HG02884 (cell line): ENCODE measurements around the gene BRCA2.

Experiments used
- ATAC-seq: cut with Tn5 transposase; IDR thresholded peaks from one replicate; pipeline ENCODE4 v1.9.1; 2021; ENCODE audit warnings: mild to moderate bottlenecking, moderate library complexity; ENCODE audit not compliant: unreplicated experiment

Gene BRCA2

GRCh38 chr13:32378012-32378411 is 62.7 kb downstream of the BRCA2 start:
- ATAC-seq, result no peak

DNA sequence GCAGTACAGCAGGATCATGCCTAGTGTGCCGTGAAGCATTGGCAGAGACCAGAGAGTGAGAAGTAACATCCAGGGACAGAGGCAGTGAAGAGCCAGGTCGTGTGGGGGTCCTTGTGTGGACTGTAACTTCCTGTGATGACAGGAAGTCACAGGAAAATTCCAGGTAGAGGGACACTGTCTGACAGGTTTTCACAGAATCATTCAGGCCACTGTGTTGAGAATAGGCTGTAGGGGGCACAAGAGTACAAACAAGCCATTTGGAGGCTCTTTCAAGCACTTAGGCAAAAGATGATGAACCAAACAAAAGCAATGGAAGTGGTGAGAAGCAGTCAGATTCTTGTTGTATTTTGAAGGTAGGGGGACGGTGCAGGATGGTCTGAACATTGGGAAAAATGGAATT is 66.2 kb downstream of the BRCA2 start:
- no peak for ATAC-seq

DNA sequence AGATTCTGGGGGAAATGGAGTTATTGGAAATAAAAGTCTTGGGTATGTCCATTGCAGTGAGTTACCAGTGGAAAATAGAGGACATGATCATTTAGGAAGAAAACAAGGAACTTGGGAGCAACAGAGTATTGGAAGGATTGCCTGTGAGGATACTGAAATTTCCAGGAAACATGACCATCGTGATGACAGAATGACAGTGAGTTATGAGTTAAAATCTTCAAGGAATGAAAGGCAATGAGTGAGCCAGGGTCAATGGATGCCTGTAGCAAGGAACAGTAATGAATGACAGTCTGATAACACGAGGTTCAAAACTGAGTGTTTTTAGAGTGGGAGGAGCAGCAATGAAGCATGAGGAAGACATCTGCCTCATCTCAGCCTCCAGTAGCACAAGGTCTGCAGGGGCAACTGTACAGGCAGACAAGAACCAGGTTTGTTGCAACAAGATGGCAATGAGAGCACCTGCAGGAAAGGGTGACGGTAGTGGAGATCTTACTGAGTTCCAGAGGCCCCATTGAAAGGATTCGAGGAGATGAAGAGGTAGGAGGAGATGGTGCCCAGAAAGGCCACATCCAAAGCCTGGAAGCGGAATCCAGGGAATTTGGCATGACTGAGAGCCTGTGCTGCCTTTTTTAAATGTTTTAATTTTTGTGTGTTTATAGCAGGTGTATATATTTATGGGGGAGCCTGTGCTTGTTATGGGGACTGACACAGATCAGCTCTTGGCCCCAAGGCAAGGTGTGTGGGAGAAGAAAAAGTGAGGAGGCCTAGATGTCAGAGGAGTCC is 68.7 kb downstream of the BRCA2 start:
- ATAC-seq, result no peak

DNA sequence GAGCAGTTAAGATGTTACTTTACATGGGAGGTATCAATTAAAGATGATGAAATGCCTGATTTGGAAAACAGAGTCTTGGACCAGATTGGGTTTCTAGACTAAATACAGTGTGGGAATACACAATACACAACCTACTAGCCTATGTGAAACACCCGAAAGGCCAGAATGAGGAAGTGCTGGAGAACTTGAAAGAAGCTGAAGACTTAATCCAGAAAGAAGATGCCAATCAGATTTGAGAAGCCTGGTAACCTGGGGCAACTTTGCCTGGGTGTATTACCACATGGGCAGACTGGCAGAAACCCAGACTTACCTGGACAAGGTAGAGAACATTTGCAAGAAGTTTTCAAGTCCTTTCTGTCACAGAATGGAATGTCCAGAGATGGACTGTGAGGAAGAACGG is 69.4 kb downstream of the BRCA2 start:
- no peak for ATAC-seq

GRCh38 chr13:32385410-32385809 is 70.1 kb downstream of the BRCA2 start:
- no peak for ATAC-seq

DNA sequence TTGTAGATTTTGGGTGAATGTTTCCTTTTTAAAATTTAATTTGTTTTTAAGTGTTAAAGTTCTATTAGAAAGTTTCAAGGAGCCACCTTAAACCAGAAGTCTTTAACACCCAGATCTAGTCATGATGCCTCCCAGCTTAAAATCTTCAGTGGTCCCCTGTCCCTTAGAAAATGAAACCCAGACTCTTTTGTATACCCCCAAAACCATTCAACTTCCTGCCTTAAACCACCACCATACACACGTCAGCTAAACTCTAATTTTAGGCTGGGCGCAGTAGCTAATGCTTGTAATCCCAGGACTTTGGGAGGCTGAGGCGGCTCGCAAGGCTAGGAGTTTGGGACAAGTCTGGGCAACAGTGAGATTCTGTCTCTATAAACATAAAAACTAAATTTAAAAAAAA is 74.7 kb downstream of the BRCA2 start:
- no peak for ATAC-seq

- no peak for ATAC-seq
These were observed 75.2 kb downstream of the BRCA2 start for GRCh38 chr13:32390484-32390883.

DNA sequence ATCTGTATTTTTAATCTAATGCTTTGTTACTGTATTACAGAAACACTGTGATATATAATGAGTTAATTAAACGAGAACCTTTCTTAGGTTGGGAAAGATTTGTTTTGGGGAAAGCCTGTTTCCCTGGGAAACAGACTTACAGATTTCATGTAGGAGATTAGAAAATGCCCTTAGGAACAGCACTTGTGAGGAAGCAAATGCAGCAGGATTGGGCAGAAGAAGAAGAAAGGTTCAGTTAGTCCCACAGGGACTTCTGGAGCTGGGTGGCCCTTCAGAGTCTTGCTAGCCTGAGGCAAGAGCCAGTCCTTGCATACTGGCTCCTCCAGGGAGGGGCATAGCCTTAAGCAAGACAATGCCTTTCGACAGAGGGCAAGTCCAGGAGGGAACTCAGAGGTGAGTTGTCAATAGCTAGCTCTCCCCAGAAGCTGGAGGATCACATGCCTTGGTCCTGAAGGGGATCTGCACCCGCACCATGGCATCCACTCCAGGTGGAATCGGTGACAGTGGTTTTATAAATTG is 75.9 kb downstream of the BRCA2 start:
- no peak for ATAC-seq

DNA sequence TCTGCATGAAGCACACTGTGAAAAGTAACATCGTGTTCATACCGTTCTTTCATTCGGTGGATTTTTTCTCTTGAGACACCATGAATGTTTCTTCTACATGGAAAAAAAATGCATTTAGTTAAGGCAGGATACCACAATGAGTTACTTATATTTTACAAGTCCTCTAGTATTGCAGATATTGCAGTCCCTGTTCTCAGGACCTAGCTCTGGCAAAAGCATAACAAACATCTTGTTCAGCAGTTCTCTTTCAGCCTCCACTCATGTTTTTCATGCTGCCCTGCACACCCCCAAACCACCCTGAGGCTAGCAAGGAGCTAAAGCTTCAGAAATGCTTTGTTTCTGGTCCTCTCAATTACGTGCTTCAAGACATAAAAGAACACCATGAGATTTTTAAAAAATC is 87.8 kb downstream of the BRCA2 start:
- no peak for ATAC-seq

GRCh38 chr13:32407854-32408253 is 92.5 kb downstream of the BRCA2 start:
- ATAC-seq, result no peak

DNA sequence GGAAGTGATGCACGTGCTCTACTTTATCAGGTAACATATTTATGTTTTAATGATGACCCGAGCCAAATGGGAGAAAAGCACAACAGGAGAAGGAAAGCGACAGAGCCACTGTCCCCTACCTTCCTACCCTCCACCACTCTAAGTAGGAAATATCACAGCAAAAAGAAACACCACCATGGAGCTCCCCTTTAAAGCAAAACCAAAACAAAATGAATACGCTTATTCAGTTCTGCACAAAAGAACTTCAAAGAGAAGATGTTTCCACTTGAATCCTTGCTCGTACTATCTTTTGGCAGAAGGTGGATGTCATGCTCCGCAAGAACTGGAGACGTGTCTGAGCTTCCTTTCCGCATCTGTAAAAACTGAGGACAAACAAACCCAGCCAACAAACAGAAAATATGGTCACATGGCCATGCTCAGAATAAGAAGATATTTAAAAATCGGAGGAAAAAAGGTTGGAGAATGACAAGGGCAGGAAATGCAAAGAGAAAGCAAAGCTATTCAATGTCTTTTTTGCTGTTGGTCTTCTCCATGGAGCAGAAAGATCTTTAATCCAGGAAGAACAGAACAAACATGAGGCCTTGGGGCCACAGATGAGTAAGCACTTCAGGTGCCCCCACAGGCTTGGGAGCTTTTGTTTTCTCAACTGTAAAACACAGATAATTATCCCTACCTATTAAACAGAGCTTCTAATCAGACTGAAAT is 93.1 kb downstream of the BRCA2 start:
- ATAC-seq, result no peak

GRCh38 chr13:32409001-32409313 is 93.6 kb downstream of the BRCA2 start:
- no peak for ATAC-seq

DNA sequence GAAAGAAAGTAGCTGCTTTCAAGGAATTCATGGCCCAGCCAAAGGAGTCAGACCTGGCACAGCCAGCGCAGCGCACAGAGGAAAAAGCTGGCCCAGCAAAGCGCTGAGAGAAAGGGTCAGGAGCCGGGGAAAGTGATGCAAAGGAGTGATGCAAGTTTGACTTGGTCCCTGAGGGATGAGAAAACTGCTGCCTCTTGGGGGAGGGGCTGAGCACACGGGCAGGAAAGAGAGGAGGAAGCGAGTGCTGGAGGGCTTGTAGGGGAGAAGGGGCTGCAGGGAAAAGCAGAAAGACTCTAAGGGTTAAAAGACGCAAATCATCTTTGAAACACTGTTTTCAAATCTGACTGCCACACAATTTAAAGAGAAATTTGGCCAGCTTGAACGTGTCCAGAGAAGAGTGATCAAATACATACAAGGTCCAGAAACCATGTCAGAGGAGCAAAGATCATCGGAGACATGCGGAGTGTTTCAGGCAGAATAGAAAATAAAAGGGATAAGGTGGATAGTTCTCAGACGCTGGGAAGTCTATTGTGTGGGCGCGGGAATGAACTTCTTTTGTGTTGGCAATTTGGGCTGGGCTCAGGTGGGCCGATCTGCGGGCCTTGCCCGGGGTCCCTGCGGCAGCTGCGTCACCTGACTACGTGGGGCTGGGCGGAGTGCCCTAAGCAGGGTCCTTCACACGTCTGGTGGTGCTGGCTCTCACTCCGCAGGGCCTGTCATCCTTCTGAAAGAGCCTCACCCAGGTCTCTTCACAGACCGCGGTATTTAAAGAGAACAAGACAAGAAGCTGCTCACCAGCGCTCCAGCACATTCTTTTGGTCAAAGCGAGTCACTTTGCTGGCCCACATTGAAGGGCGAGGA is 94.5 kb downstream of the BRCA2 start:
- ATAC-seq, result no peak

- ATAC-seq, result no peak
These were observed 98.0 kb downstream of the BRCA2 start for GRCh38 chr13:32413284-32413683.

- ATAC-seq, result no peak
These were observed 99.3 kb downstream of the BRCA2 start for GRCh38 chr13:32414580-32414979.

DNA sequence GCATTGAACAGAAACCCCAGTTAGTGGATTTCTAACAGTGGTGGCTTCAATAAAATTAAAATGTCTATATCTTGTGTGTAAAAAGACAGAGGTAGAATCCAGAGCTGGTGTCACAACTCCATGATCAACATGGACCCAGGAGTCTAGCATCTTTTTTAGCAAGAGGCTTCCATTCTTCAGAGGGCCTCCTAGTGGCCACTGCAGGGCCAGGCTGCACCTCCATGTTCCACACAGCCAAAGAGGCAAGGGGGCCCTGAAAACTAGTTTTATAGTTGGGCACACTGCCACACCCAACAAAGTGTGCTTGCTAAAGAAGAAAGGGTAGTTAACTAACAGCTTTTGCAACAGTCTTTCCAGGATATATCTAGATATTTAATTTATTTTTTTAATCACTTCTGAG is 99.7 kb downstream of the BRCA2 start:
- ATAC-seq, result no peak

DNA sequence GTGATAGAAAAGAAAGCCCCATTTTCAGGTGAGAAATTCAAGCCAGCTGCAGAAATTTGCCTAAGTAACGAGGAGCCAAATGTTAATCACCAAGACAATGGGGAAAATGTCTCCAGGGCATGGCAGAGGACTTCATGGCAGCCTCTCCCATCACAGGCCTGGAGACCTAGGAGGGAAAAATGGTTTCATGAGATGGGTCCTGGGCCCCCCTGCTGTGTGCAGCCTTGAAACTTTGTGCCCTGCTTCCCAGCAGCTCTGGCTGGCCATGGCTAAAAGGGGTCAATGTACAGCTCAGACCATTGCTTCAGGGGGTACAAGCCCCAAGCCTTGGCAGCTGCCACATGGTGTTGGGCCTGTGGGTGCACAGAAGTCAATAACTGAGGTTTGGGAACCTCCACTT is 102.7 kb downstream of the BRCA2 start:
- ATAC-seq, result no peak

DNA sequence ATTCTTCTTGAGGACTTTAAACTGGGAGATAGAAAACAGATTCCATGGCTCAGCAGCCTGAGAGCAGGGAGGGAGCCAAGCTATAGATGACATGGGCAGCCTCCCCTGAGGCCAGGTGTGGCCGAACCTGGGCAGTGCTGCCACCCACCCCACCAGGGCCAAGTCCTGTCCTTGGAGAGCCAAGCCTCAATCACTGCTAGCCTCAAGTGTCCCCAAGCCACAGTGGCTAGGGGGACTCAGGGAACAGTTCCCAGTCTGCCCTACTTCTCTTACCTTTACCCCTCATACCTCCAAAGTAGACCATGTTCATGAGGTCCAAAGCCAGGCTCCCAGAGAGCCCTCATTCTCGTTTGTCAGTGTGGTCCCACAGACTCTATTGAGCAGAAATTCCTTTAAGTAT is 104.6 kb downstream of the BRCA2 start:
- ATAC-seq, result no peak

DNA sequence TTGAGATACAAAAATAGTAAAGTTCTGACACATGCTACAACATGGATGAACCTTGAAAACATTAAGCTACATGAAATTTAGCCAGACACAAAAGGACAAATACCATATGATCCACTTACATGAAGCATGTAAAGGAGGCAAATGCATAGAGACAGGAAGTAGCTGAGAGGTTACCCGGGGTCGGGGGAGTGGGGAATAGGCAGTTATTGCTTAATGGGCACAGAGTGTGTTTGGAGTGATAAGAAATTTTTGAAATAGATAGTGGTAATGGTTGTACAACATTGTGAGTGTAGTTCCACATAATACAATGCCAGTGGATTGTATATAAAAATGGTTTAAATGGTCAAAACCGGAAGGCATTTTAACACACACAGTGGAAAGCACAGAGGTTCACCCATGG is 108.3 kb downstream of the BRCA2 start:
- ATAC-seq, result no peak

DNA sequence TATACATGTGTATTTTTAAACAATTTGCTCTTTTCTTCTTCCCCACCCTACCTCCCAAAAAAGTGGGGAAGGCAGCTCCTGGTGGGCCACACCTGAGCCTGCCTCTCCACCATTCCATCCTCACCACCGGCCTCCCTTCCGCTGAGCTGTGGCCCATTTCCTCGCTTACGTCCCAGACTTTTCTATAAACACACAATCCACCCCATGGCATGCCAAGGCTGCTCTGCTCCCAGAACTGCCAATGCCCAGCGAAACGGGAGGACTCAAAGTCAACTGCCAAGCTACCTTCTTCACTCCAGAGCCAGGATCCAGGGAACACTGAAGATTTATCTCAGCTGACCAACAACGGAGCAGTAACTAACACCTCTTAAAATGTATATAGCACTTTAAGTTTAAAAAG is 109.8 kb downstream of the BRCA2 start:
- ATAC-seq, result no peak

DNA sequence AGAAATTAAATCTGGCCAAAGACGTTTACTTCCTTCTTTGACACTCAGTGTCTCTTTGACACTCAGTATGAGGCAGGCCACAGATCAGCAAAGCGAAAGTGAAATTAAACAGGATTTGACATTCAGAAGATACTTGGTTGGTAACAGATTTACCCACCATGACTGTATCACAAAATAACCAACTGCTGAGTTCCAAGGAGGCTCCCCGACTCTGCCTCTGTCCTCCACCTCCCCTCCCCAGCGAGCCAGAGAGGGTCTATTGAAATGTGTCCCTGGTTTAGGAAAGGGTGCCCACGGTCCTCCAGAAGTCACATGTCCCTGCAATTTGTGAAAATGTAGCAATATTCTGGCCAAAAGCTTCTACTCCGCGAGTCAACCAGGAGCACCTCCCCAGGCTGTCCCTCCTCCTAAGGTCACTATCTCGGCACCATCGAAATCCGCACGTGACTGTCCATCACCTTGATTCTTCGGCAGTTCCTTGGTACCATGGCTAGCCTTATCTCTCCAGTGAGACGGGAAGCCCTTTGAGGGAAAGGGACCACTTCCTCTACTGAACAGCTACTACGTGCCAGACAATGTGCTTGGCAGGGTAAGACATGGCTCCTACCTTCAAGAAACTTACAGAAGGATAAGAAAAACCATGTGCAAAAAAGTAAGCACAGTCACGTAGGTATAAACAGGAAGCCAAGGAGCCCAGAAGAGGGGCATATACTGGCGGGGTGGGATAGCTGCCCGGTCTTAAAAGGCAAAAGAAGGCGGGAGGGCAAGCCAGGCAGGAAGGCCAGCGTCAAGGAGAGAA is 111.1 kb downstream of the BRCA2 start:
- peak; percentile 38 for ATAC-seq
